Aorta (tissue), 5 donors: ENCODE data around the gene AGAP1. TPM values are rescaled to one million over a fixed set of nuclear protein-coding genes. Genes with fewer than 3 reads are reported as not detected.

ENCODE experiments used
- ATAC-seq: fragments of 200-7000 bp; cut with Tn5 transposase; one replicate; pipeline ENCODE4 v1.9.1; 2022; ENCODE audit warnings: moderate library complexity; ENCODE audit not compliant: low FRiP score
- DNase-seq, 2 donors: peaks; one replicate each; pipeline ENCODE4 v3.0.0-alpha.2; 2020
- H3K27ac ChIP-seq, 2 donors: one replicate each; pipeline ENCODE4 v1.5.1; 2013; ENCODE audit warnings: low read length in 2 of 2, mild to moderate bottlenecking in 2 of 2, moderate library complexity in 2 of 2, control low read depth in 1 of 2, inconsistent platforms in 1 of 2, low read depth in 1 of 2
- H3K27me3 ChIP-seq, 2 donors: one replicate each; pipeline ENCODE4 v1.6.1; 2013; ENCODE audit warnings: control low read depth in 1 of 2, low read length in 1 of 2, mild to moderate bottlenecking in 1 of 2, moderate library complexity in 1 of 2; ENCODE audit not compliant: insufficient read depth in 2 of 2, control insufficient read depth in 1 of 2
- H3K36me3 ChIP-seq, 2 donors: one replicate each; pipeline ENCODE4 v1.6.1; 2013; ENCODE audit warnings: control low read depth in 1 of 2, low read length in 1 of 2, mild to moderate bottlenecking in 1 of 2; ENCODE audit not compliant: insufficient read depth in 2 of 2, control insufficient read depth in 1 of 2
- H3K4me1 ChIP-seq, 2 donors: one replicate each; pipeline ENCODE4 v1.6.1; 2013; ENCODE audit warnings: low read length in 2 of 2, control low read depth in 1 of 2, mild to moderate bottlenecking in 1 of 2, moderate library complexity in 1 of 2; ENCODE audit not compliant: insufficient read depth in 2 of 2, control insufficient read depth in 1 of 2
- H3K4me3 ChIP-seq, 2 donors: one replicate each; pipeline ENCODE4 v1.5.1; 2013; ENCODE audit warnings: low read length in 2 of 2, control low read depth in 1 of 2, mild to moderate bottlenecking in 1 of 2
- H3K9me3 ChIP-seq: one replicate; pipeline ENCODE4 v1.6.1; 2013; ENCODE audit warnings: mild to moderate bottlenecking, low read length; ENCODE audit not compliant: control insufficient read depth
- WGBS, 2 donors: extraction: QIAGEN DNeasy Blood & Tissue Kit; methylation state at CpG; one replicate each; pipeline ENCODE4 v1.1.7; 2013; 5-methylcytosine and 5-hydroxymethylcytosine counted together
- intact Hi-C, 2 donors: fragments of 100-400 bp; cut with DNase I; formaldehyde crosslinking; loops; one replicate each; pipeline versions ENCODE4 v1.14.2 to v1.15.0; 2022
- polyA plus RNA-seq, 2 donors: library from polyadenylated mRNA; stranded (reverse); fragments of 200-250 nt; gene quantifications; one replicate each; pipeline ENCODE4 v1.2.3, GENCODE V29; 2013
- total RNA-seq, 2 donors: library from RNA; stranded (reverse); fragmentation: NEBNext Ultra II Directional; extraction: Animal tissue kit (Norgen Biotek cat#: 25700); gene quantifications; one replicate each; pipeline ENCODE4 v1.2.1, GENCODE V29; 2021
- donor health status: healthy with polysubstance abuse.
- donor health status: Bipolar disorder and iron deficiency.
- donor health status: DM: no; HTN: no; CAD: no.
- donor health status: DM: no; HTN: no; CAD: no.
- donor health status: DM: yes; HTN: yes; CAD: no.

AGAP1 gene
- total and polyA plus RNA-seq, 4 donors = 3.0 to 32.7 (median 12.7) TPM

- Histone ChIP-seq H3K4me3 (no peak overlapping the region), H3K9me3 (no peaks in the 10 kb centered on the region), H3K4me1 (no peaks in the 10 kb centered on the region), H3K27ac (no peak overlapping the region), H3K36me3 (no peaks in the 10 kb centered on the region), H3K27me3 (no peaks in the 10 kb centered on the region)
- DNase-seq = peak; percentile 23 to 59
- intact Hi-C loops = no loop called here
- 93 to 94% methylated on average over 16 of the region's 16 CpGs for WGBS, 2 donors
- ATAC-seq = peak; percentile 49
Measured at GRCh38 chr2:236105955-236106607, 612.2 kb downstream of the AGAP1 start.

GRCh38 chr2:236106761-236107160 is 612.9 kb downstream of the AGAP1 start:
- H3K27ac ChIP-seq = no peak overlapping the region
- no peaks in the 10 kb centered on the region for H3K4me1 ChIP-seq
- H3K9me3 ChIP-seq = no peaks in the 10 kb centered on the region
- no peaks in the 10 kb centered on the region for H3K36me3 ChIP-seq
- no peak overlapping the region for H3K4me3 ChIP-seq
- no peaks in the 10 kb centered on the region for H3K27me3 ChIP-seq
- ATAC-seq = no peak
- 84 to 86% methylated on average over 10 of the region's 10 CpGs for WGBS, 2 donors
- intact Hi-C loops = no loop called here
- peak; percentile 17 to 61 for DNase-seq

GRCh38 chr2:236107536-236107935 is 613.7 kb downstream of the AGAP1 start:
- H3K4me3 ChIP-seq = no peak overlapping the region
- DNase-seq = peak; percentile 22 to 61
- H3K27ac ChIP-seq = no peak overlapping the region
- intact Hi-C loops = no loop called here
- no peaks in the 10 kb centered on the region for H3K36me3 ChIP-seq
- H3K4me1 ChIP-seq = no peaks in the 10 kb centered on the region
- no peaks in the 10 kb centered on the region for H3K9me3 ChIP-seq
- ATAC-seq = no peak
- no peaks in the 10 kb centered on the region for H3K27me3 ChIP-seq
- 87 to 94% methylated on average over 11 of the region's 11 CpGs for WGBS, 2 donors

GRCh38 chr2:236107942-236108625 is 614.2 kb downstream of the AGAP1 start:
- Histone ChIP-seq H3K27ac (no peak overlapping the region), H3K4me3 (no peak overlapping the region), H3K4me1 (no peaks in the 10 kb centered on the region), H3K27me3 (no peaks in the 10 kb centered on the region), H3K36me3 (no peaks in the 10 kb centered on the region), H3K9me3 (no peaks in the 10 kb centered on the region)
- DNase-seq (peak; percentile 40 to 71), ATAC-seq (no peak)
- intact Hi-C loops = no loop called here
- WGBS, 2 donors = 61 to 65% methylated on average over 18 to 20 of the region's 20 CpGs

- ATAC-seq = no peak
- Histone ChIP-seq H3K27ac (no peak overlapping the region), H3K4me1 (no peaks in the 10 kb centered on the region), H3K36me3 (no peaks in the 10 kb centered on the region), H3K9me3 (no peaks in the 10 kb centered on the region), H3K27me3 (no peaks in the 10 kb centered on the region), H3K4me3 (no peak overlapping the region)
- DNase-seq = peak; percentile 15 to 62
- WGBS, 2 donors = 92 to 94% methylated on average over 5 of the region's 5 CpGs
- intact Hi-C loops = no loop called here
Measured at GRCh38 chr2:236109061-236109460, 615.2 kb downstream of the AGAP1 start.

- Histone ChIP-seq H3K27ac (no peak overlapping the region), H3K9me3 (no peaks in the 10 kb centered on the region), H3K4me1 (no peaks in the 10 kb centered on the region), H3K4me3 (no peak overlapping the region), H3K27me3 (no peaks in the 10 kb centered on the region), H3K36me3 (no peaks in the 10 kb centered on the region)
- ATAC-seq (no peak), DNase-seq (peak; percentile 8 to 57)
- intact Hi-C loops = no loop called here
- WGBS, 2 donors = 93 to 94% methylated on average over 21 of the region's 21 CpGs
Measured at GRCh38 chr2:236109473-236109872, 615.6 kb downstream of the AGAP1 start.

GRCh38 chr2:236112466-236112865 is 618.6 kb downstream of the AGAP1 start:
- Histone ChIP-seq H3K36me3 (no peaks in the 10 kb centered on the region), H3K4me1 (no peaks in the 10 kb centered on the region), H3K27ac (no peak overlapping the region), H3K27me3 (no peaks in the 10 kb centered on the region), H3K9me3 (no peaks in the 10 kb centered on the region), H3K4me3 (no peak overlapping the region)
- intact Hi-C loops = no loop called here
- DNase-seq (peak in 1 of 2 donors; percentile 15), ATAC-seq (no peak)
- WGBS, 2 donors = 77 to 88% methylated on average over 14 of the region's 14 CpGs

GRCh38 chr2:236113425-236113824 is 619.6 kb downstream of the AGAP1 start:
- DNase-seq = peak; percentile 10 to 40
- no peak overlapping the region for H3K4me3 ChIP-seq
- ATAC-seq = no peak

DNA sequence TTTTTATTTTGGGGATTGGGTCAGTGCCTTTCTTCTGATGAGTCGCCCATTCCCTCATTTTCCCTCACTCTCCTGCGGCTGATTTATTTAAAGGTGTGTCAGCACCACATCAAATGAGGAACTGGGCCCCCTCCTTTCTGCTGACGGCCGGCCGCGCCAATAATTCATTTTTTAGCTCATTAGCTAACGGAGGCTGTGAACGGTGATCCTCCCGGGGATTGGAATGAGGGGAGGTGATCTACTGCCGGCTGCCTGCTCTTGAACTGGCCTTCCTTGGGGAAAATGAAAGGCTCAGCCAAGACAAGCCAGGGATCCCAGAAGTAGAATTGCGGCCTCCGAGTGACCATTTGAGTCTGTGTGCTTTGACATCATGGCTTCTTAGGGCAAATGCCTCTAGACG is 620.1 kb downstream of the AGAP1 start:
- Histone ChIP-seq H3K4me3 (no peak overlapping the region), H3K4me1 (no peaks in the 10 kb centered on the region), H3K36me3 (no peaks in the 10 kb centered on the region), H3K27me3 (no peaks in the 10 kb centered on the region), H3K9me3 (no peaks in the 10 kb centered on the region), H3K27ac (no peak overlapping the region)
- WGBS, 2 donors = 78 to 83% methylated on average over 13 of the region's 13 CpGs
- DNase-seq (peak in 1 of 2 donors; percentile 10), ATAC-seq (no peak)
- intact Hi-C loops = no loop called here

More at GRCh38 chr2:236113425-236113824, 619.6 kb downstream of the AGAP1 start:
- Histone ChIP-seq H3K27me3 (no peaks in the 10 kb centered on the region), H3K27ac (no peak overlapping the region), H3K36me3 (no peaks in the 10 kb centered on the region), H3K9me3 (no peaks in the 10 kb centered on the region), H3K4me1 (no peaks in the 10 kb centered on the region)
- intact Hi-C loops = no loop called here
- WGBS, 2 donors = 95 to 96% methylated on average over 8 of the region's 8 CpGs
